Keratinocyte (primary cell): Measurements from ENCODE around the gene KLHL21.

Source experiments
- EZH2 ChIP-seq: IDR thresholded peaks from one replicate; pipeline ENCODE4 v1.6.1; 2012; ENCODE audit warnings: inconsistent platforms, mild to moderate bottlenecking, low read length, moderate library complexity
- TF ChIP-seq, protein P1 (sequence below), 3 experiments: IDR thresholded peaks in 1 of 3; conservative IDR thresholded peaks in 1 of 3; optimal IDR thresholded peaks in 1 of 3; 2 replicates in 2 of 3; 3 replicates in 1 of 3; pipeline versions ENCODE3 to v1.5.1; 2011; ENCODE audit warnings: low read length in 3 of 3, mild to moderate bottlenecking in 3 of 3, moderate library complexity in 2 of 3, control low read depth in 1 of 3, inconsistent platforms in 1 of 3; ENCODE audit not compliant: insufficient read depth in 2 of 3; ENCODE audit errors: extremely low read depth in 1 of 3

DNA sequence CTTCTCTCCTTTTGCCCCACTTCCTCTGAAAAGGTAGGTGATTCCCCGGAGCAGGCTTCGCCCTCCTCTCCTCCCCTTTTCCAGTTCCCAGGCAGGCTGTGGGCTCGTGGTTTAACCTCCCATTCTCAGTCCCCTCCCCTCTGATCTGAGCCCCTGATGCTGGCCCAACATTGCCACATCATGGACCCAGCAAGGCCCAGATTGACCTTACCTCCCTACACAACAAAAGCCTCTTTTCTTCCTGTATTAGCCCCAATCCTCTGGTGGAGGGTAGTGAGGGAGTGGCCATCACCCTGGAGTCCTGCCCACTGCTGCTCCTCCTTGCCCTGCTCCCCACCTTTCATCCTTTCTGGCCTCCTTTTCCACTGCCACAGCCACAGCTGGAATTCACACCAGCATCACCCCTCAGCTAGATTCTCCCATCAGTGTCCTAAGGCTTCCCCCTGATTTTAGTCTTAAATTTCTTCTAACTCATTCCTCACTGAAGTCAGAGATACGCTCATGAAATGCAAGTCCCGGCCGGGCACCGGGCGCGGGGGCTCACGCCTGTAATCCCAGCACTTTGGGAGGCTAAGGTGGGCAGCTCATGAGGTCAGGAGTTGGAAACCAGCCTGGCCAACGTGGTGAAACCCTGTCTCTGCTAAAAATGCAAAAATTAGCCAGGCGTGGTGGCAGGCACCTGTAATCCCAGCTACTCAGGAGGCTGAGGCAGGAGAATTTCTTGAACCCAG is 29.9 kb downstream of the KLHL21 start:
- TF ChIP-seq, protein P1, sequence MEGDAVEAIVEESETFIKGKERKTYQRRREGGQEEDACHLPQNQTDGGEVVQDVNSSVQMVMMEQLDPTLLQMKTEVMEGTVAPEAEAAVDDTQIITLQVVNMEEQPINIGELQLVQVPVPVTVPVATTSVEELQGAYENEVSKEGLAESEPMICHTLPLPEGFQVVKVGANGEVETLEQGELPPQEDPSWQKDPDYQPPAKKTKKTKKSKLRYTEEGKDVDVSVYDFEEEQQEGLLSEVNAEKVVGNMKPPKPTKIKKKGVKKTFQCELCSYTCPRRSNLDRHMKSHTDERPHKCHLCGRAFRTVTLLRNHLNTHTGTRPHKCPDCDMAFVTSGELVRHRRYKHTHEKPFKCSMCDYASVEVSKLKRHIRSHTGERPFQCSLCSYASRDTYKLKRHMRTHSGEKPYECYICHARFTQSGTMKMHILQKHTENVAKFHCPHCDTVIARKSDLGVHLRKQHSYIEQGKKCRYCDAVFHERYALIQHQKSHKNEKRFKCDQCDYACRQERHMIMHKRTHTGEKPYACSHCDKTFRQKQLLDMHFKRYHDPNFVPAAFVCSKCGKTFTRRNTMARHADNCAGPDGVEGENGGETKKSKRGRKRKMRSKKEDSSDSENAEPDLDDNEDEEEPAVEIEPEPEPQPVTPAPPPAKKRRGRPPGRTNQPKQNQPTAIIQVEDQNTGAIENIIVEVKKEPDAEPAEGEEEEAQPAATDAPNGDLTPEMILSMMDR (optimal IDR thresholded peaks at IDR 0.05 in 1 of 3, IDR thresholded peaks at IDR 0.05 in 1 of 3, conservative IDR thresholded peaks at IDR 0.05 in 1 of 3; ENCODE audit: extremely low read depth in 1 of 3, insufficient read depth in 2 of 3, low read length in 3 of 3) = no peak
- no peak for TF ChIP-seq EZH2
